Left ventricle myocardium inferior (tissue), 1 donor: ENCODE results near the gene RBFOX1. TPM values are rescaled to one million over a fixed set of nuclear protein-coding genes. Genes with fewer than 3 reads are reported as not detected.

ENCODE experiments used
- DNase-seq: peaks from one replicate; pipeline ENCODE4 v3.0.0-alpha.2; 2020
- H3K27ac ChIP-seq: fragments of 200-600 bp; replicated peaks from 2 replicates; pipeline ENCODE4 v1.8.0; 2021
- H3K27me3 ChIP-seq: fragments of 200-600 bp; 2 replicates; pipeline ENCODE4 v1.8.0; 2021; ENCODE audit warnings: low read depth
- H3K36me3 ChIP-seq: fragments of 200-600 bp; 2 replicates; pipeline ENCODE4 v1.8.0; 2021
- H3K4me1 ChIP-seq: fragments of 200-600 bp; 2 replicates; pipeline ENCODE4 v1.8.0; 2021
- H3K4me3 ChIP-seq: fragments of 200-600 bp; 2 replicates; pipeline ENCODE4 v1.8.0; 2021; ENCODE audit warnings: mild to moderate bottlenecking, moderate library complexity
- H3K9me3 ChIP-seq: fragments of 200-600 bp; replicated peaks from 2 replicates; pipeline ENCODE4 v1.8.0; 2021
- CTCF ChIP-seq: fragments of 200-600 bp; IDR thresholded peaks from 2 replicates; pipeline ENCODE4 v1.8.0; 2021; ENCODE audit warnings: antibody characterized with exemption, mild to moderate bottlenecking, borderline replicate concordance
- intact Hi-C: fragments of 100-400 bp; cut with micrococcal nuclease; formaldehyde crosslinking; loops from one replicate; pipeline ENCODE4 v1.11.0; 2022
- total RNA-seq: library from RNA; stranded (reverse); fragmentation: NEBNext Ultra II Directional; extraction: Animal tissue kit (Norgen Biotek cat#: 25700); gene quantifications from one replicate; pipeline ENCODE4 v1.2.1, GENCODE V29; 2021
- donor health status: DM: no; HTN: yes; CAD: no; lungs with severe emphysema.

The RBFOX1 gene
- total RNA-seq, 1 donor from 2014 or later, result 71.8 TPM

DNA sequence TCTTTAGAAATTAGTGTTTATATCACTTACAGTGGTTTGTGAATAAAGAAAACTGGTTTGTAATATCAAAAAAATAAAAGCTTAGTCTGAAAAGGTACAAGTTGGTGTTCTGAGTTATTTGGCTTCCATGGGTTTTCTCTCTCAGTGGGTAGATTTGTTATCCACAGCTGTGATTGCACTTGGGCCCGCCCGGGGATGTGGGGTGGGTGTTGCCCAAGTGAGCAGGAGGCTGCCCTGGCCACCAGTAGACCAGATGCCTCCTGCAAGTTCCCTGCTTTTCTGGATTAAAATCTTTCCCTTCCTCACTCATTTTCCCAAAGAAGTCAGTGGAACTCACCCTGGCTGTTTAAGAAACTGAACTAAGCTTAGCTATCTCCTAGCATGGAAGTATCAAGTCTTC lies 380.6 kb downstream of the RBFOX1 start:
- no peak overlapping the region for H3K27ac ChIP-seq
- no peak overlapping the region for H3K4me3 ChIP-seq
- H3K27me3 ChIP-seq, result no peaks in the 10 kb centered on the region
- H3K36me3 ChIP-seq, result peaks cover 5% of the 10 kb centered on the region
- DNase-seq, result no peak
- H3K9me3 ChIP-seq, result peaks cover 4% of the 10 kb centered on the region
- TF ChIP-seq CTCF, result no peak
- intact Hi-C loops, result no loop called here
- H3K4me1 ChIP-seq, result no peaks in the 10 kb centered on the region

DNA sequence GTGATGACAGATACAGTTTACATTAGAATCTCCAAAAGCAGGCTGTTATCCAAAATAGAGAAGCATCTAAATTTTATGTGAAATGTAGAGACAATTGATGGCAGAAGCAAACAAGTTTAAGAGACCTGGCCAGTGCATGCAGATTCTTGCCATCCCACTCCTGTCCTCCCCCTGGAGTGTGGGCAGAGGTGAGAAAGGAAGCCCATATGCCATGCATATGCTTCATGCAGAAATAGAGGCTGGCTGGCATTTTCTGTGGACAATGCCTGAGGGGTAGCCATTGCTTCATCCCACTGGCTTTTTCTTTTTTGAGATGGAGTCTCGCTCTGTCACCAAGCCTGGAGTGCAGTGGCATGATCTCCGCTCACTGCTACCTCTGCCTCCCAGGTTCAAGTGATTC lies 382.1 kb downstream of the RBFOX1 start:
- Histone ChIP-seq H3K36me3 (no peaks in the 10 kb centered on the region), H3K9me3 (no peaks in the 10 kb centered on the region), H3K4me1 (no peaks in the 10 kb centered on the region), H3K27ac (no peak overlapping the region), H3K27me3 (no peaks in the 10 kb centered on the region), H3K4me3 (no peak overlapping the region)
- no peak for TF ChIP-seq CTCF
- no peak for DNase-seq
- intact Hi-C loops, result no loop called here

DNA sequence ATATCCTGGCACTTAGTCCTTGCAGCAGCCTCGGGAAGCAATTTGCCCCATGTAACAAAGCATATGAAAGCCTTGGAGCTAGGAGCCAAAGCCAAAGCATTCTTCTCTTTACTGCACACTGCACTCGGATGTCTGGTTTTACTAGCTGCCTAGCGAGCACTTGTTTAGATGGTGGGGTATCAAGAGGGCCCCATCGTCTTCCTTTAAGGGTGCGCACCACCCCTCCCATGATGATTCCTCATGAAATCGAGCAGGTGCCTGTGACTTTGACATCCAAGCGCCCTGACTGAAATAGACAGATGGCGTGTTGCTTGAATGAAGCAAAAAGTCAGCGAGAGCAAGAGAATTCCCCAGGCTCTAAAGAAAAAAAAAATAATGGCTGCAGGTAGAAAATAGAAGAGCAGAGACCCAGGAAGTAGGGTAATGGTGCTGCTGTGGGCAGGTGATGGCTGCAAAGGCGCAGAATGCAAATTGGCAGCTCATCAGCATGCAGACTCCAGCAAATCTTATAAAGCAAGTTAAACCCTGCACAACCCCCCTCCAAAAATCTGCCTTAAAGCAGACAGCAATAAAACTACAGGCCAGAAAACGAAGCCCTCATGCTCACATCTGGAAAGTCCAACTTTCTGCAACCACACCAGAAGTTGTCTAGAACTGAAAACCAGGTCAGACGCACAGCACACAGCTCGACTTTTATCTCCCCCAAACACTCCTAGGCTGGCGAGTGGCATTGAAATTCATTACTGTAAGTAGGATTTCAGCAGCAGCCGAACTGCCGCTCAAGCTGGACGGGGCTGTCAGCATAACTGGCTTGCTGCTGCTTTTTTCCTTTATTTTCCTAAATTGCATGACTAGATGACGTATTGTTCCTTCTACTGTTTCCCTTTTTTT lies 384.3 kb downstream of the RBFOX1 start:
- DNase-seq, result no peak
- Histone ChIP-seq H3K4me1 (no peaks in the 10 kb centered on the region), H3K27me3 (no peaks in the 10 kb centered on the region), H3K4me3 (no peak overlapping the region), H3K9me3 (no peaks in the 10 kb centered on the region), H3K36me3 (no peaks in the 10 kb centered on the region), H3K27ac (no peak overlapping the region)
- intact Hi-C loops, result no loop called here
- TF ChIP-seq CTCF, result no peak

GRCh38 chr16:7722761-7723160 lies 390.1 kb downstream of the RBFOX1 start:
- H3K36me3 ChIP-seq, result no peaks in the 10 kb centered on the region
- intact Hi-C loops, result no loop called here

GRCh38 chr16:7731141-7731540 lies 398.5 kb downstream of the RBFOX1 start:
- Histone ChIP-seq H3K9me3 (no peaks in the 10 kb centered on the region), H3K4me1 (no peaks in the 10 kb centered on the region), H3K27me3 (no peaks in the 10 kb centered on the region), H3K36me3 (no peaks in the 10 kb centered on the region), H3K4me3 (no peak overlapping the region), H3K27ac (no peak overlapping the region)
- intact Hi-C loops, result no loop called here
- TF ChIP-seq CTCF, result no peak
- no peak for DNase-seq

More at GRCh38 chr16:7722761-7723160, 390.1 kb downstream of the RBFOX1 start:
- no peak for DNase-seq
- Histone ChIP-seq H3K9me3 (no peaks in the 10 kb centered on the region), H3K4me1 (no peaks in the 10 kb centered on the region), H3K27me3 (no peaks in the 10 kb centered on the region), H3K4me3 (no peak overlapping the region), H3K27ac (no peak overlapping the region)
- TF ChIP-seq CTCF, result no peak
